NCI-H524 (cell line): ENCODE data around the gene SSBP3.

Source experiments
- DNase-seq, 2 experiments: peaks; one replicate each; lab custom pipeline; 2025; lab: John Stamatoyannopoulos, UW

The SSBP3 gene

DNA sequence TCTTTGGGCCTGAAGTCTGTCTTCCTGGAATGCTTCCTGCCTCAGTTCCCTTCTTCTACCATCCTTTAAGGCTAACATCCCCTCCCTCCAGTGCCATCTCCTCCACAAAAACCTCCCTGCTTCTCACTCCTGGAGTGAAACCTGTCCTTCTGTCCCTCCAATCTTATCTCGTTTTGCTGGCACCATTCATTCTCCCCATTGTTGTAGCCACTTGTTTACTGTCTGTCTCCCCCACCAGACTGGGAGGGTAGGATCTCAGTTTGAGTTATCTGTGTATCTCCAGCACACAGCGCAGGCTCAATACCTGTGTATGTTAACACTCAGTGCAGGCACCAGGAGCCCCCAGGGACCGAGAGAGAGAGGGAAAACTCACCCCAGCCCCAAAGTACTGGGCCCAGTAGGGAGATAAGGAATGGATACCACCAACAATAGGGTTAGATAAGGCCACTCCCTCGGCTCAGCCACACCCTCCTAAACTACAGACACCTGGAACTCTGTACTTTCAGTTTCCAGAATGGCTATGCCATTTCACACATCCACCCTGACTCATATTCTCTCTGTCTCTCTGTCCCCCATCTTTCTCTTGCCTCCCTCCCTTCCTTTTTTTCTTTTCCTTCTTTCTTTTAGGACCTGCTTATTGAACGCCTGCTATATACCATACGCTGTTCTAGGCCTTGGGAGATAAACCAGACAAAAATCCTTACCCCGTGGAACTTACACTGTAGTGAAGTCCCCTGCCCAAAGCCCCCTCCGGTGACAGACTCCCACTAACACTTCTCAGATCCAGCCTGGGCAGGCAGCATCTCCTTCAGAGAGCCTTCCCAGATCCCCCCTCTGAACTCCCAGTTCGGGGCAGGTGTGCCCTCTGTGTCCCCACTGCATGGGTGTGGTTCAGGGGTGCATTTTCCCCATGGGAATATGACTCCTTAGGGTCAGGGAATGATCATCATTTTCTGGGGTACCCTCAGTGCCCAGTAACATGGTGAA lies 3.3 kb upstream of the SSBP3 start:
- DNase-seq: no peak

DNA sequence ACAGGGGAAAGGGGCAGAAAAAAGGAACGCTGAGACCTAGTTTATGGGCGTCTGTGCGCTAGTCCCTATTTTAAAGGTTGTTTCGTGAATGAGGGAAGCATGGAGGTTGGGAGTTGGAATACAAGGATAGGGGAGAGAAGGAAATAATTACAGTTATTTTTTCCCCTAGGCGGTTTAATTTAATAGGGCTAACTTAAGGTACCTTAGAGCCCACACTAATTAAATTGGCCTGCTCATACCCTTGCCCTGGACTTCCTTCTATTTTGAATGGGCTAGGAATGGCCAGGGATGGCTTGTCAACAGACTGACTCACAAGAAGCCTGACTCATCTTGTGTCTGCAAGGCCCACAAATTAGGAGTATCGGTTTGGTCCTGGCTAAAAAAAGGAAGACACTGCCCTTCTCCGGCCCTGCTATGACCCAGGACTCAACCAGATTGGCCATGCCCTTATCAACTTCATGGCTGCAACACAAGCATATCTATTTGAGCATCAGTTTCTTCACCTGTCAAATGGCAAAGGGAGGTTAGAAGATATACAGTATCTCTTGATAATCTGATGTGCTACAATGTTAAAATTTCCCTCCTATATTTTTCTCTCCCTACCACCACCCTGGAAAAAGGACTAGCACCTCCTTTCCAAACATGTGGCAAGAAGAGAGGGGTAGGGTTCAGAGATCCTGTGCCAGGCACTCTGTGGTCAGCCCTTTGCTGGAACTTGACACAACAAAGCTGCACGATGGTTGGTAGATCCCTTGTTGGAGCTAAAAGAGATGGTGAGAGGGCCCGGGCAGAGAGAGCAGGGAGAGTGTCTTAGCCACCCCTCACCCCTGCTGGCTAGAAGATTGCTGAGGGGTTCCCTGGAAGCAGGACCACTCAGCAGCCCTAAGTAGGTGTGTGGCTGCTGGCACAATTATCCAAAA lies 2.2 kb upstream of the SSBP3 start:
- no peak for DNase-seq

DNA sequence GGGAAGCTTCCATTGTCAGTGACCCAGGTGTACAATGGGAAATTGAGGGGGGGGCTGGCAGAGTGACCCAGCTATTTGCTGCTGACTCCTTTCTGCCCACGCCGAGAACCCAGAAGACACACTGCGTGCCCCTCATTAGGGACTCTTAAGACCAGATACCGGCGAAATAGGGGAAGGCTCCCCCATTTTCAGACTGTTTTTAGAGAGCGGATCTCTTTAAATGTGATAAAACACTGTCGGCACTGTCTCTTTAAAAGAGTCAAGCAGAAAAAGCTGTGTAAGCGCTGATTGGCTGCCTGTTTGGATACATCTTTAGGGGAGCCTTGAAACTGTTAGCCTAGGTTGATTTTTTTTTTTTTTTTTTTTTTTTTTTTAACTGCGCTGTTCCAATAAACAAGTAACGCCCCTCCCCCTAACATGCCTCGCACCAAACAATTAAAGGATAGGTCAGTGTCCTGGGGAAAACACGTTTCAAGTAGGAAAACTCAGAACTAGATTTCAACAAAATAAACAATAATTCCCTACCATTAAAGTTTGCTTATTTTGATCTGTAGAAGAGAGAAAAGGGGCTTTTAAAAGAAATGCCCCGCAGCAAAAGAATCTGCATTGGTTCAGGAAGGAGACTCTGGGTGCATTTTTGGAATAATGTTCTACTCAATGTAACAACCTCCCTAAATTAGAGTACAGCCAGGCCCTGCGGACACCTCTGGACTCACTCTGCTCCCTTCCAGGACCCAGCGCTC lies 1.4 kb upstream of the SSBP3 start:
- peak; percentile 86 to 92 for DNase-seq

DNA sequence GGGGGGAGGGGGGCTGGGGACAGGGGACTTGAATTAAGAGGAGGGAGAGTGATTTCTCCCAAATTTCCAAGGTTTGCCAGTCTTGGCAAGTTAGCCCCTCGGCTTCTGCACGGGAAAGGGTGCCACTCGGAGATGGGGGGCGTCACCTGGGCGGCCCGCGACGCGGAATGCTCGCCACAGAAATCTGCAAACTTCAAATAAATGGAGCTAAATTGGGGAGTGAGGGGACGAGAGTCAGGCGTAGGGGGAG lies 885 bp upstream of the SSBP3 start:
- DNase-seq: no peak

DNA sequence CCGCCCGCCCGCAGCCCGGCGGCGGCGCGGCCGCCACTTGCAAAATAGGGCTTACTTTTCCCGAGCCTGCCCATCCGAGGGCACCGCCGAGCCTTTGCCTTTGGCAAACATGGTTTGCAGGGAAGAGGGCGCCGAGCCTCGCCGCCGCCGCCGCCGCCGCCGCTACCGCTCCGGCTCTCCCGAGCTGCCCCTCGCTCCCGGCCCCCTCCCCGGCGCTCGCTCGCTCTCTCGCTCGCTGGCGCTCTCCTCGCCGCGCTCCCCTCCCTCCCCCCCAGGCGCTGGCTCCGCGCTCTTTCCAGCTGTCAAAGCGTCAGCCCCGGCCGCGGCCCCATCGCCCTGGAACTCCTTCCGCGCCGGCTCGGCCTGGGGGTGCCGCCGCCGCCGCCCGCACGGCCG lies 298 bp downstream of the SSBP3 start:
- DNase-seq: peak in 1 of 2 experiments; percentile 46

DNA sequence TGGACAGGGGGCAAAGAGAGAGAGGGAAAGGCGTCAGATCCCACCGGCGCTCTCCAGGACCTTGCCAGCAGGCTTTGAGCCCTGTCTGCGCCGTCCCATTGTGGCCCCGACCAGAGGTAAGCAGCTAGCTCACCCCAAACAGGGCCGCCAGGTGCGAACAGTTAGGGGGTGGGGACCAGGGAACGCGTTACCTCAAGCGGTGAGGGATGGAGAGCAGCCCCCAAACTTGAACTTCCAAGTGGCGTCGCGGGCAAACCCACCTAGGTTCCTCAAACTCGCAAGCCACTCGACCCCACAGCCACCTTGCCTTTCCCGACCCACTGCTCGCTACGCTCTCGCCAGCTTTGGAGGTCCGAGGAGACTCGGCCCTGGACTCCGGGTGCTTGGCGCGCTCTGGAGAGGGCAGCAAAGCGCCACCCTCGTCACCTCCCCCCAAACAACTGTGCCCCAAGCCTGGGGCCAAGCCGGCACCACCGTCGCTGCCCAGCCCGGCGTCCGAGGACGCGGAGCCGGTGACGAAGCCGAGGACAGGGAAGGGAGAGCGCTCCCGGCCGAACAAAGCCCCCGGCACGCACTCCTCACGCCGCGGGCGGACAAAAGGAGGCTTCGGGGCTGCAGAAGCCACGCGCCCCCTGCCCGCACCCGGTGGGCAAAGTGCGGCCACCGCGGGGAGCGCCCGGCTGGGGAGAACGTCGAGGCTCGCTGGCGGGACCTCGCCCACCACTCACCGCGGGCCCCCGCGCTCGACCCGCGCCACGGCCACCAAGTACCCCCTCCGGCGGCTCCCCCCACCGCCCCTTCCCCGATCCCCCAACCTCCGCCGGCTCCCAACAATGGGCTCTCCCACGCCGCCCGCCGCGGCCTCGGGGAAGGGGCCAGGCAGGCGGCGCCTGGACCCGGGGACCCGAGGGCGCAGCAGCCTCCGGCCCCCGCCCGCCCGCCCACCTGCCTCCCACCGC lies 976 bp downstream of the SSBP3 start:
- DNase-seq: peak; percentile 26 to 48

DNA sequence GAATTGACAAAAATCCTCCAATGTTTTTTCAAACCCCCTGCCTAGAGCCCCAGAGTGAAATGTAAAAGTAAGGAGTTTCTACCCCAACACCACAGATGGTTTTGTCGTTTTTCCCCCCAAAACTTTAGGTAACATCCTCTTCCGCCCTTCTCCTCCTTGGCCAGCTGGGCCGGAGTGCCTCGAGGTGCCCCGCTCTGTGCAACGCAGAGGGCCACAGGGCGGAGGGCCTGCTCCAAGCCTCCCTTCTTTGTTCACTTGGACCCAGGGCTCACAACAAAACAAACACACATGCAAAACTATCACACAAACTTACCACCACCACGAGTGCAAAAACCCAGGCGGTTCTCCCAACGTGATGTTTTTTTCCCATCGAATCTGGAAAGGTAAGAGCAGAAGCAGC lies 1.9 kb downstream of the SSBP3 start:
- DNase-seq: no peak

DNA sequence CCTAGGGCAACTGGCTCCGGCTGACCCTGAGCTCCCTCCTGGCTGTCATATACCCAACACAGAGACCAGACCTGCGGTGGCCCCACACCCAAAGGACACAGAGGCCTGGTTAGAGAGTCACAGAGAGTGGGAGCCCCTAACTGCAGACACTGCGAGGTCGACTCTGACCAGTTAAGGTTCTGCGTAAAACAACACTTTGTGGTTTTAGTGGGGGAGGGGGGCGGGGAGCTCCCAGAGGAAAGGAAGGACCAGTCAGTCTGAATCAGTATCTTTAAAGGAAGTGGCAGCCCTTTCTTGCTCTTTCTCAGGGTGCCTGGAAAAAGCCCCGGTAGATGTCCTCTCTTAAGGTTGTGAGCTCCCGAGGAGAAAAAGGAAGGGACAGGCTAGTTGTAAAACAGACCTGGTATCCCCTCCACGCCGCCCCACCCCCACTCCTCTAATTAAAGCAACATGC lies 2.4 kb downstream of the SSBP3 start:
- DNase-seq: no peak

DNA sequence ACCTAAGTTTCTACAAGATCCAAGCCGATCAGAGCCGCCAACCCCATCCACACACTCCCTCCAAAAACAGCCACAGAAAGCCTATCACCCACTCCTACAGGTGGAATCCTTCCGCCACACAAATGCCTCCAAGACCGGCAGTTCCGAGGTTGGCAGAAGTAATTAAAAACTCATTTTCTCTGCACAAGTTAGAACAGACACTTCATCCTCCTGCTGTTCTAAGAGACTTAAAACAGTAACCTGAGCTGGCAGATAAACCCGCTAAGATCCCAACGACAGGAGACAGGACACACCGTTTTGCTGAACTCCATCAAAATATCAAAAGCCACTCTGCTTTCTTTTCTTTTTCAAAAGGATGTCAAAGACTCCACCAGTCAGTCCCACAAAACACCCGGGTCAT lies 2.8 kb downstream of the SSBP3 start:
- DNase-seq: peak; percentile 38 to 70

DNA sequence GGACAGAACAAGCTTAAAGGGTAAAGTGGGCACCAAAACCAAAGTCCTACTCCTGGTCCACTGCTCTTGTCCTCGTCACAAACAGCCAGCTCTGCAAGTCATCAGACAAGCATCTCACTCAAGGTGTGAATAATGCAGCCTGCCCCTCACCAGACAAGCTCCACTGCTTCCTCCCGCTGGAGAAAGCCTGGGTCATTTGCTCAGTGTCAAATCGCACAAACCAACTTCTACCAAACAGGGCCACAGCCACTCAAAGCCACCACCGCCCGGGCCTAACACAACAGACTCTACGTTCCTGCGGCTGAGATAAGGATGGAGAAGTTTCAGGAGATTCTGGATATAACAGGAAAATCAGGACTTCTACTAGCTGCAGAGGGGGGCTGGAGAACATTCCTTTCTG lies 3.3 kb downstream of the SSBP3 start:
- DNase-seq: no peak

DNA sequence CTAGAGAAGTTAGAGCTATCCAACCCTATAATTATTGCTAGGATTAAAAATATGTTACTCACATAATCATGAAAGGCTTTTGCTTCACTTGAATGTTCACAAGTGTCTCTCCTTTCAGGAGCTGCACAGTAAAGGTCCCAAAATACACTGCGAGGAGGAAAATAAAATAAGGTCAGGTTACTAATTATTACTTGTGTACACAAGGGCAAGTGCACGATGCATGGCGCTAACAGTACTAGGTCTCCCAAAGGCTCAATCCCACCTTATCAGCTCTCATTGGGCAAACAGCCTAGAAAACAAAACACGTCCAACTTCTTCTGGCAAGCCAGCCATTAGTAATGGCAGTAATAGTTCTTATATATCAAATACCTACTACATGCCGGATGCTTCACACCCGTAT lies 4.4 kb downstream of the SSBP3 start:
- DNase-seq: no peak

DNA sequence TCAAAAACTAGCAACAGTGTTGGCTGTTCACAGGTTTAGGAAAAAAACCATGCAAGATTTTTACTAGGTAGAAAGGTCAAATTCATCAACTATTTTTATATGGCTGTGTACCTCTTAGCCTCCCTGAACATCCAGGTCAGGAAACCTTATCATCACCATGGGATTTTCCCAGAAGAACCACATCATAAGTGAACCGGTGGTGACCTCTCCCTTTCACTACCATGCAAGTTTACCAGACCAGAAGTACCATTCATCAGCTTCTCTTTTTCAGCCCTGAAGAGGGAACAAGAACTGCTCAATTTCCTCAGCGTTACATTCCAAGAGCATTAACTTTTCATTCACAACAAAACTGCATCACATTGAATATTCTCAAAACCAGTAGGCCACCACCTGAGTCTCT lies 5.9 kb downstream of the SSBP3 start:
- no peak for DNase-seq

DNA sequence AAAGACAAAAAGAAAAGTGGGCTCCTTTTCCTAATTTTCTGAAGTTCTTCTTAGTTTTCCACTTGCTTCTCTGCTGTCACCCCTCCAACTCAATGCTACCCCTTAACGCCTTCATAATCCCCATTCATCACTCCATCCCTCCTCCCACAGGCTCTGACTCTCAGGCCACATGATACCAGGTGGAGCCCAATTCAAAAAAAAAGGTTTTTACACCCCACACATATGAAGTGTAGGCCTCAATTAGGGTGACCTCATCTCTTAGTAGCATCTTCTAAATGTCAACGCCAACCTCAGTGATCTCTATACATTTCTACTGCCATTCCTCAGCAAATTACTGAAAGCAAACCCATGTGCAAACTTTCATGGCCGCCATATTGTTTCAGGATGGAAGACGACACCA lies 6.4 kb downstream of the SSBP3 start:
- no peak for DNase-seq

DNA sequence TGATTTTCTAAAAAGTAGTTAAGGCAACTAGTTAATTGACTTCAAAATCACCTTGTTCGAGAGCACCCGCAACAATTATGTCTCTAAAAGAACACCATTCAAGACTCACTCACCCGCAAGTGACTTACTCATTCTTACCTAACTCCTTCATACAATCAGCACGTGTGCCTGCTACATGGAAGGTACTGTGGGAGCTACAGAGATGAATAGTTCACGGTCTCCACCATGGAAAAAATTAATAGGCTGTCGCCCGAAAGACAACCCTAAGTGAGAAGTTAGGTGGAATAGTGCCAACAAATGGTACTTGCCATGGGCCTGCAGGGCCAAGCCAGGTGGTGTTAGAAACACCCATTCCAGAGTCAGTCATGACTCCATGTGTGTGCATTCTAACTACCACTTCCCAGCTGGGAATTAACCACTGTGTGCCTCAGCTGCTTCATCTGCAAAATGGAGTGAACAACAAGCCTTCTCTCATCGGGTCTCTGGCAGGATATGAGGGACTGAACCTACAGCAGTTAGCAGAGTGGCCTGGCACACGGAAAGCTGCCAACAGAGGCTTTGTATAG lies 7.1 kb downstream of the SSBP3 start:
- no peak for DNase-seq

DNA sequence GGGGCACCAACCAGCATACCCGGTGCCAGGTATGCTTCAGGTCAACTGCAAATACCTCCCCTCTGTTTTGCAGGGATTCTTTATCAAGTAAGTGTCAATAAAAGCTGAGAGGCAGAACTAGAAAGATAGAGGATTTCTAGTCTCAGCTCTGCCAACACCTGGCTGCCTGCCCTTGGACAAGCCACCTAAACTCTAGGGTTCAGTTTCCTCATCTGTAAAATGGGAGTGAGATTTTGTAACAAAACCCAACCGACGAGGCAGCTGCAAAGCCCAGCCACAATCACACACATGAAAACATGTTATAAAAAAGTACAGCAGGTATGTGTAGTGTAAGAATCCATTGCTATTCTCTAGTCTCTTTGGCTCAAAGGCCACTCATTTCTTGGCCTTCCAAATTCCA lies 8.2 kb downstream of the SSBP3 start:
- no peak for DNase-seq

DNA sequence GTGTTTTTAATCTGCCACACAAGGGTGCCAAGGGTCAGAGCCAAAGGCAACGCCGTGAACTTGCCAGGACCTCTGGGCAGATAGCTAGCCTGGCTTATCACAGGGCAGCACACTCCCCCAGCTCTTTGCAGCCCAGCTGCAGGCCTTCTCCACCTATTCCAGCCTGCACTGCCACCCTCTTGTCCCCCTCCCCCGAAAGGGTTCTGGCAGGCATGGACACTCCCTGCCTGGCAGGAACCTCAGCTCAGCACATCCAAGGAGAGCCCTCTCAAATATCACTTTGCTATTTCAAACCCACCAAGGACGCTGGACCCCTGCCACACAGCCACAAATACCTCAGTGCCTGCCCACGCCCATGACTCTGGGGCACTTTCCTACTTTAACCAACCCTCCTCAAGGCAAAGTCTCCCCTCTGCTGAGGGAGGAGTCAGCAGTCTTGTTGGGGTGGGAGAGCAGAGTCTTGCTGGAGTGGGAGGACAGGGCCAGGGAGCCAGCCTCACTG lies 9.1 kb downstream of the SSBP3 start:
- no peak for DNase-seq

DNA sequence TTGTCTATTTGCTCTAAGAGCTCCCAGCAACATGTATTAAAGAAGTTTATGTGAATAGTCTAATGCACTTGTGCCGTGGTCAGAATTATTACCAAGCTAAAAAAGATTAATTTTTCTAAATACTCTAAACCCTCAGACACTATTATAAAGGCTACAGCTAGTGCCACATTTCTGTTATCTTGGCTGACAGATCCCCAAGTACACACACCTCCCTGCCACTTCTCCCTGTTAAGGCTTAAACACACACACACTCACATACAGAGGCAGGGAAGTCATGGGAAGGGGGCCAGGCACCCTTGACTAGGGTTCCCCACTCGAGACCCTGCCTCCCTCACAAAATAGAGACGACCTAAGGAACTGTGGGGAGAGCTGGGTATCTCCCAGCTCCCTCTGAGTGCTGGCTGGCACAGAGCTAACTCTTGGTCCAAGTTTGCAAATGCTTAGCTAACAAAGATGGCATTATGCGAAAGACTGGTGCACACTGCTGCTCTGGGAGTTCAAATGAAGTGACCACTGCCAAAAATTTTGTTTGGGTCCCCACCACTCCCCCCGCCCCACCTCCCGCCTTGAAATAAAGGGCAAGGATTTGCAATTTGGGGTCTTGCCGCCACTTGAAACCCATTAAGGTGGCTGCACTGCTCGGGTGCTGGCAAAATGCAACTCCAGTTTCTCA lies 9.8 kb downstream of the SSBP3 start:
- no peak for DNase-seq

DNA sequence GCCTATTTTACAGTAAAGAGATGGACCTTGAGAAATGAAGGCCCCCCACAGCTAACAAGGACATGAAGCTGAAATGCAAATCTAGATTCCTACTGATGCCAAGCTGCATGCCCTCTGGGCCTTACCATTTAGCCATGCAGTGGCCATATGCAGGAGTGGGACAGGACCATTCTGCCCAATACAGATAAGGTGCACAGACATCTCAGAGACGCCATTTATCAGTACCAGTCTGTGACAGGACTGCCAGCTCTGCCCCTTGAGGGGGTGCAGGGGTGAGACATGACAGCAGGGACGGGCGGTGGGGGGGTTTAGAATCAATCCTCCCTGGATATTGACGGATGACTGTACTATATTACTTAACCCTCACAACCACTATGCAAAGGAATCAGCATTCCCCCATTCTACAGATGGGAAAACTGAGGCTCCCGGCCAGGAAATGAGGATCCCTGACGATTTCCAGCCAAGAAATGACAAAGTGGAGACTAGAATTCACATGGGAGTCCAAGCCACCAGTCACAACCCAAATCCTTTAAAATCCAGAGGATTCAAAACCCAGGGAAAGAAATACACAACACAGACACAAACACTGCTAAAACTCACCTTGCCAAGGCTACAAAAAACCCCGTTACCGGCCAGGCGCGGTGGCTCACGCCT lies 10.8 kb downstream of the SSBP3 start:
- no peak for DNase-seq

DNA sequence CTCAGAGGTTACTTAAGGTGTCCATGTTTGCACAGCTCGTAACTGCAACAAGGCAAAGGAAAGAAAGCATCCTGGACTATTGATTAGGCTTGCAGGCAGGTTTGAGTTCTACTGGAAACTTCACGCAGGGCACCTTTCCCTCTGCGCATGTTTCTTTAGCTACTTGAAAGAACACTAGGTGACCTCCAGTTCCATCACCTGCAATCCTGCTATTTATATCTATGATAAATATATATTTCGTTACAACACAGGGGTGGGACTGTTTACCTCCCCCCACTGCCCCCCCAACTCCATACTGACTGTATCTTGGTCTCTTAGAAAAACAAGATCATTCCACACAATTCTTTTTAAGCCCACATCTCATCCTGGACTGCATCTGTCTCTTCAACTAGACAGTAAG lies 12.1 kb downstream of the SSBP3 start:
- no peak for DNase-seq

DNA sequence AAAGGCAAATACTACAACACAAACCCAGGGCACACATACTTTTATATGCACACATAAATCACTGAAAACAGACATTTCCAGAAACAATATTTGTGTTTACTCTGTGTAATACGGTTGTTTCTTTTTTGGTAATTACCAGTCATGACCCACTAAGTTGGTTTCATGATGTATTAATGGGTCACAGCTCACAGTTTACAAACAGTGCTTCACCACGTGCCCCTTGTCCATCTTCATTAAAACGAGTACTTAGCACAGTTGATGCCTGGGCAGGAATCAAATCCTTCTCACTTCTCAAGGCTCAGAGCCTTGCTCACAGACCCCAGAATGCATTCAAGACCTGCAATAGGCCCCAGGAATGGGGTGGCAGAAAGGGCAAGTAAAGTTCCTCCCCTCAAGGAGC lies 13.8 kb downstream of the SSBP3 start:
- no peak for DNase-seq
